HepG2 (cell line): ENCODE data around the gene UCP1. TPM values are rescaled to one million over a fixed set of nuclear protein-coding genes. Genes with fewer than 3 reads are reported as not detected.

Source experiments
- ETV6 ChIP-seq: sonication (generic); formaldehyde crosslinking; conservative IDR thresholded peaks from 2 replicates; pipeline ENCODE4 v1.4.0; 2020; ENCODE audit warnings: missing genetic modification reagents
- NR2F6 ChIP-seq, 2 experiments: IDR thresholded peaks; 2 replicates each; pipeline ENCODE4 v1.6.1; 2016; ENCODE audit warnings: antibody characterized with exemption in 1 of 2, mild to moderate bottlenecking in 1 of 2
- ONECUT2 ChIP-seq: sonication (generic); formaldehyde crosslinking; IDR thresholded peaks from 2 replicates; pipeline ENCODE4 v1.4.0; 2020; ENCODE audit warnings: missing genetic modification reagents
- PRMT3 ChIP-seq: sonication (generic); formaldehyde crosslinking; IDR thresholded peaks from 2 replicates; pipeline ENCODE4 v1.8.1; 2022; ENCODE audit warnings: low read depth, mild to moderate bottlenecking, moderate library complexity, missing genetic modification reagents, borderline replicate concordance
- ZC3H4 ChIP-seq: sonication (generic); formaldehyde crosslinking; IDR thresholded peaks from 2 replicates; pipeline ENCODE4 v1.4.0; 2020; ENCODE audit warnings: missing genetic modification reagents, borderline replicate concordance
- ZFP36L1 ChIP-seq: sonication (generic); formaldehyde crosslinking; IDR thresholded peaks from 2 replicates; pipeline ENCODE4 v1.8.0; 2022; ENCODE audit warnings: mild to moderate bottlenecking, missing genetic modification reagents, moderate library complexity
- ZNF3 ChIP-seq: IDR thresholded peaks from 2 replicates; pipeline ENCODE4 v1.7.0; 2017; ENCODE audit warnings: inconsistent platforms
- ZNF468 ChIP-seq: sonication (generic); formaldehyde crosslinking; IDR thresholded peaks from 2 replicates; pipeline ENCODE4 v1.8.0; 2022; ENCODE audit warnings: mild to moderate bottlenecking, moderate library complexity, missing genetic modification reagents
- ZNF7 ChIP-seq: IDR thresholded peaks from 2 replicates; pipeline ENCODE4 v1.6.1; 2016; ENCODE audit warnings: missing biosample characterization, missing genetic modification reagents
- polyA plus RNA-seq, 8 experiments: library from polyadenylated mRNA; depleted of rRNA in 3 of 8; stranded (reverse) in 7 of 8; unstranded in 1 of 8; fragments of >200 nt; fragmentation: Illumina TruSeq in 4 of 8; extraction: Trizol in 4 of 8; gene quantifications; 2 replicates each; pipeline versions ENCODE4 v1.2.1 to v1.2.3, GENCODE V29; 2011 to 2016; ENCODE audit warnings: low read depth in 4 of 8, missing spikeins in 1 of 8, mixed read lengths in 1 of 8; ENCODE audit not compliant: insufficient read depth in 1 of 8
- total RNA-seq, 5 experiments: library from RNA; depleted of rRNA; stranded (reverse); fragments of >200 nt; fragmentation: Illumina TruSeq; extraction: Trizol; gene quantifications; 2 replicates each; pipeline ENCODE4 v1.2.3, GENCODE V29; 2016; ENCODE audit warnings: low read depth in 1 of 5
- TF ChIP-seq, protein P1 (sequence below): sonication (generic); formaldehyde crosslinking; IDR thresholded peaks from 2 replicates; pipeline ENCODE4 v1.5.1; 2020; ENCODE audit warnings: mild to moderate bottlenecking, missing genetic modification reagents
- TF ChIP-seq, protein P2 (sequence below): sonication (generic); formaldehyde crosslinking; IDR thresholded peaks from 2 replicates; pipeline ENCODE4 v1.8.1; 2023; ENCODE audit warnings: mild to moderate bottlenecking, inconsistent platforms, moderate library complexity, missing genetic modification reagents, borderline replicate concordance
- TF ChIP-seq, protein P3 (sequence below): sonication (generic); formaldehyde crosslinking; IDR thresholded peaks from 2 replicates; pipeline ENCODE4 v1.8.1; 2022; ENCODE audit warnings: low read depth, mild to moderate bottlenecking, missing genetic modification reagents
- TF ChIP-seq, protein P4 (sequence below): sonication (generic); formaldehyde crosslinking; IDR thresholded peaks from 2 replicates; pipeline ENCODE4 v1.4.0; 2020; ENCODE audit warnings: mild to moderate bottlenecking, missing genetic modification reagents
- TF ChIP-seq, protein P5 (sequence below): sonication (generic); formaldehyde crosslinking; IDR thresholded peaks from 2 replicates; pipeline ENCODE4 v1.4.0; 2020; ENCODE audit warnings: missing genetic modification reagents
- TF ChIP-seq, protein P6 (sequence below): sonication (generic); formaldehyde crosslinking; IDR thresholded peaks from 2 replicates; pipeline ENCODE4 v1.8.0; 2022; ENCODE audit warnings: missing genetic modification reagents, low read depth, mild to moderate bottlenecking, borderline replicate concordance
- TF ChIP-seq, protein P7 (sequence below): IDR thresholded peaks from 2 replicates; pipeline ENCODE4 v1.6.1; 2016; ENCODE audit warnings: missing compliant biosample characterization, missing genetic modification reagents, borderline replicate concordance

Gene UCP1
- total and polyA plus RNA-seq, 2 of the 13 experiments (the other 11 are each of a cell fraction or from before 2014, with no cell fraction given): 0.11 TPM

- TF ChIP-seq, protein P1, sequence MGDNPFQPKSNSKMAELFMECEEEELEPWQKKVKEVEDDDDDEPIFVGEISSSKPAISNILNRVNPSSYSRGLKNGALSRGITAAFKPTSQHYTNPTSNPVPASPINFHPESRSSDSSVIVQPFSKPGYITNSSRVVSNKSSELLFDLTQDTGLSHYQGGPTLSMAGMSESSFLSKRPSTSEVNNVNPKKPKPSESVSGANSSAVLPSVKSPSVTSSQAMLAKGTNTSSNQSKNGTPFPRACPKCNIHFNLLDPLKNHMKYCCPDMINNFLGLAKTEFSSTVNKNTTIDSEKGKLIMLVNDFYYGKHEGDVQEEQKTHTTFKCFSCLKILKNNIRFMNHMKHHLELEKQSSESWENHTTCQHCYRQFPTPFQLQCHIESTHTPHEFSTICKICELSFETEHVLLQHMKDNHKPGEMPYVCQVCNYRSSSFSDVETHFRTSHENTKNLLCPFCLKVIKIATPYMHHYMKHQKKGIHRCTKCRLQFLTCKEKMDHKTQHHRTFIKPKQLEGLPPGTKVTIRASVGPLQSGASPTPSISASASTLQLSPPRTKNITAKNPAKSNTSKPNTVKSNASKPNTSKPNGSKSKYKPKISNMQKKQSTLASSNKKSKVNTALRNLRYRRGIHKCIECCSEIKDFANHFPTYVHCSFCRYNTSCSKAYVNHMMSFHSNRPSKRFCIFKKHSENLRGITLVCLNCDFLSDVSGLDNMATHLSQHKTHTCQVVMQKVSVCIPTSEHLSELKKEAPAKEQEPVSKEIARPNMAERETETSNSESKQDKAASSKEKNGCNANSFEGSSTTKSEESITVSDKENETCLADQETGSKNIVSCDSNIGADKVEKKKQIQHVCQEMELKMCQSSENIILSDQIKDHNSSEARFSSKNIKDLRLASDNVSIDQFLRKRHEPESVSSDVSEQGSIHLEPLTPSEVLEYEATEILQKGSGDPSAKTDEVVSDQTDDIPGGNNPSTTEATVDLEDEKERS: peak; percentile 48; the same call in 1 of the 2 replicates
- TF ChIP-seq ONECUT2 (CRISPR knock-in tag) (no peak), ZFP36L1 (CRISPR knock-in tag) (no peak), ZNF7 (no peak), NR2F6 (IDR thresholded peaks at IDR 0.05) (0 out of 2 replicates have a peak, but pooled peaks have one; percentile 34), NR2F6 (CRISPR knock-in tag; IDR thresholded peaks at IDR 0.05) (no peak), ETV6 (CRISPR knock-in tag) (no peak), ZNF3 (CRISPR knock-in tag) (no peak), ZC3H4 (no peak), ZNF468 (CRISPR knock-in tag) (no peak), PRMT3 (CRISPR knock-in tag) (no peak)
- TF ChIP-seq, protein P2, sequence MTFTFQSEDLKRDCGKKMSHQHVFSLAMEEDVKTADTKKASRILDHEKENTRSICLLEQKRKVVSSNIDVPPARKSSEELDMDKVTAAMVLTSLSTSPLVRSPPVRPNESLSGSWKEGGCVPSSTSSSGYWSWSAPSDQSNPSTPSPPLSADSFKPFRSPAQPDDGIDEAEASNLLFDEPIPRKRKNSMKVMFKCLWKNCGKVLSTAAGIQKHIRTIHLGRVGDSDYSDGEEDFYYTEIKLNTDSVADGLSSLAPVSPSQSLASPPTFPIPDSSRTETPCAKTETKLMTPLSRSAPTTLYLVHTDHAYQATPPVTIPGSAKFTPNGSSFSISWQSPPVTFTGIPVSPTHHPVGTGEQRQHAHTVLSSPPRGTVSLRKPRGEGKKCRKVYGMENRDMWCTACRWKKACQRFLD (CRISPR knock-in tag): no peak
- TF ChIP-seq, protein P3, sequence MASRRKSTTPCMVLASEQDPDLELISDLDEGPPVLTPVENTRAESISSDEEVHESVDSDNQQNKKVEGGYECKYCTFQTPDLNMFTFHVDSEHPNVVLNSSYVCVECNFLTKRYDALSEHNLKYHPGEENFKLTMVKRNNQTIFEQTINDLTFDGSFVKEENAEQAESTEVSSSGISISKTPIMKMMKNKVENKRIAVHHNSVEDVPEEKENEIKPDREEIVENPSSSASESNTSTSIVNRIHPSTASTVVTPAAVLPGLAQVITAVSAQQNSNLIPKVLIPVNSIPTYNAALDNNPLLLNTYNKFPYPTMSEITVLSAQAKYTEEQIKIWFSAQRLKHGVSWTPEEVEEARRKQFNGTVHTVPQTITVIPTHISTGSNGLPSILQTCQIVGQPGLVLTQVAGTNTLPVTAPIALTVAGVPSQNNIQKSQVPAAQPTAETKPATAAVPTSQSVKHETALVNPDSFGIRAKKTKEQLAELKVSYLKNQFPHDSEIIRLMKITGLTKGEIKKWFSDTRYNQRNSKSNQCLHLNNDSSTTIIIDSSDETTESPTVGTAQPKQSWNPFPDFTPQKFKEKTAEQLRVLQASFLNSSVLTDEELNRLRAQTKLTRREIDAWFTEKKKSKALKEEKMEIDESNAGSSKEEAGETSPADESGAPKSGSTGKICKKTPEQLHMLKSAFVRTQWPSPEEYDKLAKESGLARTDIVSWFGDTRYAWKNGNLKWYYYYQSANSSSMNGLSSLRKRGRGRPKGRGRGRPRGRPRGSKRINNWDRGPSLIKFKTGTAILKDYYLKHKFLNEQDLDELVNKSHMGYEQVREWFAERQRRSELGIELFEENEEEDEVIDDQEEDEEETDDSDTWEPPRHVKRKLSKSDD (CRISPR knock-in tag): no peak
- TF ChIP-seq, protein P4, sequence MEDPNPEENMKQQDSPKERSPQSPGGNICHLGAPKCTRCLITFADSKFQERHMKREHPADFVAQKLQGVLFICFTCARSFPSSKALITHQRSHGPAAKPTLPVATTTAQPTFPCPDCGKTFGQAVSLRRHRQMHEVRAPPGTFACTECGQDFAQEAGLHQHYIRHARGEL (CRISPR knock-in tag): no peak
- TF ChIP-seq, protein P5, sequence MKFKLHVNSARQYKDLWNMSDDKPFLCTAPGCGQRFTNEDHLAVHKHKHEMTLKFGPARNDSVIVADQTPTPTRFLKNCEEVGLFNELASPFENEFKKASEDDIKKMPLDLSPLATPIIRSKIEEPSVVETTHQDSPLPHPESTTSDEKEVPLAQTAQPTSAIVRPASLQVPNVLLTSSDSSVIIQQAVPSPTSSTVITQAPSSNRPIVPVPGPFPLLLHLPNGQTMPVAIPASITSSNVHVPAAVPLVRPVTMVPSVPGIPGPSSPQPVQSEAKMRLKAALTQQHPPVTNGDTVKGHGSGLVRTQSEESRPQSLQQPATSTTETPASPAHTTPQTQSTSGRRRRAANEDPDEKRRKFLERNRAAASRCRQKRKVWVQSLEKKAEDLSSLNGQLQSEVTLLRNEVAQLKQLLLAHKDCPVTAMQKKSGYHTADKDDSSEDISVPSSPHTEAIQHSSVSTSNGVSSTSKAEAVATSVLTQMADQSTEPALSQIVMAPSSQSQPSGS: peak; percentile 56; the same call in 1 of the 2 replicates
- TF ChIP-seq, protein P6, sequence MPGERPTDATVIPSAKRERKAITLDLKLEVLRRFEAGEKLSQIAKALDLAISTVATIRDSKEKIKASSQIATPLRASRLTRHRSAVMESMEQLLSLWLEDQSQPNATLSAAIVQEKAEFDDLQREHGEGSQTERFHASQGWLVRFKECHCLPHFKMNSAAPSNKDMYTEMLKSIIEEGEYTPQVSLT (CRISPR knock-in tag): no peak
- TF ChIP-seq, protein P7, sequence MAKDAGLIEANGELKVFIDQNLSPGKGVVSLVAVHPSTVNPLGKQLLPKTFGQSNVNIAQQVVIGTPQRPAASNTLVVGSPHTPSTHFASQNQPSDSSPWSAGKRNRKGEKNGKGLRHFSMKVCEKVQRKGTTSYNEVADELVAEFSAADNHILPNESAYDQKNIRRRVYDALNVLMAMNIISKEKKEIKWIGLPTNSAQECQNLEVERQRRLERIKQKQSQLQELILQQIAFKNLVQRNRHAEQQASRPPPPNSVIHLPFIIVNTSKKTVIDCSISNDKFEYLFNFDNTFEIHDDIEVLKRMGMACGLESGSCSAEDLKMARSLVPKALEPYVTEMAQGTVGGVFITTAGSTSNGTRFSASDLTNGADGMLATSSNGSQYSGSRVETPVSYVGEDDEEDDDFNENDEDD (CRISPR knock-in tag): peak; percentile 56; the same call in 1 of the 2 replicates
Measured at GRCh38 chr4:140523857-140524742, 44.7 kb downstream of the UCP1 start, which contains the start of gene ELMOD2 (continued).
